B cell (primary cell): ENCODE data around the gene DDR1. TPM values are rescaled to one million over a fixed set of nuclear protein-coding genes. Genes with fewer than 3 reads are reported as not detected.

ENCODE experiments used
- ATAC-seq: fragments of 200-7000 bp; cut with Tn5 transposase; one replicate; pipeline ENCODE4 v1.10.0; 2021; ENCODE audit warnings: low read depth, mild to moderate bottlenecking, moderate number of reproducible peaks, moderate library complexity
- CTCF ChIA-PET: fragments of 350-600 bp; sonication (Branson Sonifier 250); formaldehyde crosslinking; loops from one replicate; lab custom pipeline; 2021; ENCODE audit warnings: antibody characterized with exemption, inconsistent platforms; lab: Charles Lee
- POLR2A ChIA-PET: fragments of 350-600 bp; sonication (Branson Sonifier 250); formaldehyde crosslinking; loops from one replicate; lab custom pipeline; 2021; ENCODE audit warnings: antibody characterized with exemption; lab: Charles Lee
- DNase-seq: peaks from one replicate; pipeline ENCODE4 v3.0.0; 2013
- H2AFZ ChIP-seq: 2 replicates; pipeline ENCODE4 v1.6.1; 2012; ENCODE audit warnings: mild to moderate bottlenecking, low read depth, low read length; ENCODE audit not compliant: insufficient read depth, poor library complexity, severe bottlenecking
- H3K27ac ChIP-seq, 2 donors: 1 replicate in 1 of 2; 2 replicates in 1 of 2; pipeline ENCODE4 v1.5.1; 2012 to 2013; ENCODE audit warnings: low read length in 2 of 2, mild to moderate bottlenecking in 2 of 2, moderate library complexity in 1 of 2
- H3K27me3 ChIP-seq, 4 experiments: fragments of 200-600 bp in 1 of 4; sonication (generic) in 1 of 4; replicated peaks in 1 of 4; 1 replicate in 2 of 4; 2 replicates in 2 of 4; pipeline versions ENCODE4 v1.6.1 to v1.7.0; 2013 to 2016; ENCODE audit warnings: low read length in 3 of 4, mild to moderate bottlenecking in 2 of 4, mixed read lengths in 1 of 4, moderate library complexity in 1 of 4; ENCODE audit not compliant: insufficient read depth in 4 of 4, control insufficient read depth in 3 of 4; ENCODE audit errors: control extremely low read depth in 1 of 4
- H3K36me3 ChIP-seq, 2 experiments: replicated peaks in 1 of 2; 1 replicate in 1 of 2; 2 replicates in 1 of 2; pipeline versions ENCODE4 v1.6.1 to v1.7.1; 2013; ENCODE audit warnings: low read length in 1 of 2; ENCODE audit not compliant: insufficient read depth in 2 of 2, control insufficient read depth in 1 of 2; ENCODE audit errors: control extremely low read depth in 1 of 2, extremely low read depth in 1 of 2
- H3K4me1 ChIP-seq, 2 donors: fragments of 200-600 bp in 1 of 2; sonication (generic) in 1 of 2; 1 replicate in 1 of 2; 2 replicates in 1 of 2; pipeline versions ENCODE4 v1.5.1 to v1.6.1; 2013 to 2017; ENCODE audit warnings: low read length in 2 of 2; ENCODE audit not compliant: control insufficient read depth in 2 of 2, insufficient read depth in 2 of 2
- H3K4me2 ChIP-seq: replicated peaks from 2 replicates; pipeline ENCODE3; 2012; ENCODE audit warnings: mild to moderate bottlenecking, low read depth, low read length; ENCODE audit not compliant: poor library complexity, severe bottlenecking
- H3K4me3 ChIP-seq, 5 experiments: fragments of 200-600 bp in 1 of 5; sonication (generic) in 1 of 5; 1 replicate in 3 of 5; 2 replicates in 2 of 5; pipeline versions ENCODE4 v1.5.1 to v1.7.0; 2011 to 2016; ENCODE audit warnings: low read length in 4 of 5, mild to moderate bottlenecking in 4 of 5, low read depth in 2 of 5, control low read depth in 1 of 5, moderate library complexity in 1 of 5; ENCODE audit not compliant: insufficient read depth in 1 of 5; ENCODE audit errors: control extremely low read depth in 1 of 5, extremely low read depth in 1 of 5
- H3K79me2 ChIP-seq: fragments of 200-600 bp; sonication (generic); one replicate; pipeline ENCODE4 v1.6.0; 2016; ENCODE audit warnings: low read length; ENCODE audit not compliant: control insufficient read depth, insufficient read depth
- H3K9ac ChIP-seq: fragments of 200-600 bp; sonication (generic); 2 replicates; pipeline ENCODE4 v1.6.1; 2017; ENCODE audit warnings: mild to moderate bottlenecking, low read length, moderate library complexity
- H3K9me3 ChIP-seq, 3 donors: one replicate each; pipeline versions ENCODE4 v1.6.1 to v1.7.1; 2013; ENCODE audit warnings: low read length in 2 of 3; ENCODE audit not compliant: control insufficient read depth in 2 of 3, insufficient read depth in 1 of 3; ENCODE audit errors: control extremely low read depth in 1 of 3
- H4K20me1 ChIP-seq: 2 replicates; pipeline ENCODE4 v1.6.0; 2012; ENCODE audit warnings: mild to moderate bottlenecking, low read length; ENCODE audit not compliant: insufficient read depth, control insufficient read depth, poor library complexity, severe bottlenecking
- H3K27ac Mint-ChIP-seq: one replicate; pipeline ENCODE4 v1.8.0; 2021; ENCODE audit warnings: mixed read lengths
- H3K27me3 Mint-ChIP-seq: one replicate; pipeline ENCODE4 v1.8.0; 2021; ENCODE audit warnings: mixed read lengths
- H3K4me1 Mint-ChIP-seq: one replicate; pipeline ENCODE4 v1.8.0; 2021; ENCODE audit warnings: mixed read lengths
- H3K4me3 Mint-ChIP-seq: one replicate; pipeline ENCODE4 v1.8.0; 2021; ENCODE audit warnings: mixed read lengths
- H3K9me3 Mint-ChIP-seq: one replicate; pipeline ENCODE4 v1.8.0; 2022; ENCODE audit warnings: mixed read lengths; ENCODE audit not compliant: insufficient read depth
- EZH2 ChIP-seq: IDR thresholded peaks from 2 replicates; pipeline ENCODE4 v1.6.1; 2012; ENCODE audit warnings: borderline replicate concordance, low read depth, mild to moderate bottlenecking, moderate library complexity, low read length; ENCODE audit not compliant: insufficient read depth, poor library complexity, severe bottlenecking
- WGBS: methylation state at CpG from one replicate; pipeline ENCODE4 v1.1.5; 2013; ENCODE audit warnings: missing lambda C conversion rate; ENCODE audit not compliant: insufficient coverage; 5-methylcytosine and 5-hydroxymethylcytosine counted together
- intact Hi-C: fragments of 100-400 bp; cut with micrococcal nuclease; formaldehyde crosslinking; loops from one replicate; pipeline ENCODE4 v1.10.0; 2022
- polyA plus RNA-seq: library from polyadenylated mRNA; depleted of rRNA; stranded (reverse); fragments of >200 nt; gene quantifications from 2 replicates; pipeline ENCODE4 v1.2.3, GENCODE V29; 2012
- total RNA-seq, 2 donors: library from RNA; stranded (reverse); fragments of 120-200 nt in 1 of 2; gene quantifications; 1 replicate in 1 of 2; 2 replicates in 1 of 2; pipeline versions ENCODE4 v1.2.3 to v1.2.4, GENCODE V29; 2013 to 2022
- TF ChIP-seq, protein P1 (sequence below): fragments of 200-600 bp; IDR thresholded peaks from one replicate; pipeline ENCODE4 v1.8.0; 2022; ENCODE audit warnings: antibody characterized with exemption, mild to moderate bottlenecking

DDR1 gene
- total and polyA plus RNA-seq, 2 donors (not counting 1 experiment from before 2014, with no cell fraction given): 28.8 to 61.7 TPM

DNA sequence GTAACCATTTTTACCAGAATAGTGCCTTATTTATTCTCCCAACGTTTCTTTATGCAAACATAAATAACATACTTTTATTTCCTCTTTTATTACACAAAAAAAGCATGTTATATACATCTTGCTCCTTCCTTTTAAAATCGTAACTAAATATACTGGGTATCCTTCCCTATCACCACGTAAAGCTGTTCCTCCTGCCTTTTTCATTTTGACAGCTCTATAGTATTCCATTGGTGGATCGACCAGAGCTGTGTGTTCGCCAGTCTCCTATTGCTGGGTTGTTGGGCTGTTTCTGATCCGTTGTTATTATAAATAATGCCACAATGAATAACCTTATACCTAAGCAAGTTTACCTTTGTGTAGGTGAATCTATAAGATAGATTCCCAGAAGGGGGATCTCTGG lies 46.9 kb upstream of the DDR1 start:
- WGBS: 60% methylated on average over 2 of the region's 6 CpGs
- Mint-ChIP-seq H3K4me1 (peaks cover 12% of the 10 kb centered on the region), H3K4me3 (no peak overlapping the region), H3K9me3 (no peaks in the 10 kb centered on the region), H3K27me3 (peaks cover 14% of the 10 kb centered on the region), H3K27ac (no peak overlapping the region)
- intact Hi-C loops: no loop called here
- Histone ChIP-seq H3K36me3 (no peaks in the 10 kb centered on the region), H3K9ac (no peak overlapping the region), H3K79me2 (no peaks in the 10 kb centered on the region), H3K9me3 (no peaks in the 10 kb centered on the region), H3K27me3 (peaks cover 0 to 4% (median 0%) of the 10 kb centered on the region in 4 experiments), H4K20me1 (no peaks in the 10 kb centered on the region), H3K27ac (no peak overlapping the region), H3K4me2 (no peak overlapping the region), H2AFZ (no peak overlapping the region), H3K4me1 (peaks cover 8 to 17% of the 10 kb centered on the region in 2 donors), H3K4me3 (no peak overlapping the region)
- TF ChIP-seq, protein P1, sequence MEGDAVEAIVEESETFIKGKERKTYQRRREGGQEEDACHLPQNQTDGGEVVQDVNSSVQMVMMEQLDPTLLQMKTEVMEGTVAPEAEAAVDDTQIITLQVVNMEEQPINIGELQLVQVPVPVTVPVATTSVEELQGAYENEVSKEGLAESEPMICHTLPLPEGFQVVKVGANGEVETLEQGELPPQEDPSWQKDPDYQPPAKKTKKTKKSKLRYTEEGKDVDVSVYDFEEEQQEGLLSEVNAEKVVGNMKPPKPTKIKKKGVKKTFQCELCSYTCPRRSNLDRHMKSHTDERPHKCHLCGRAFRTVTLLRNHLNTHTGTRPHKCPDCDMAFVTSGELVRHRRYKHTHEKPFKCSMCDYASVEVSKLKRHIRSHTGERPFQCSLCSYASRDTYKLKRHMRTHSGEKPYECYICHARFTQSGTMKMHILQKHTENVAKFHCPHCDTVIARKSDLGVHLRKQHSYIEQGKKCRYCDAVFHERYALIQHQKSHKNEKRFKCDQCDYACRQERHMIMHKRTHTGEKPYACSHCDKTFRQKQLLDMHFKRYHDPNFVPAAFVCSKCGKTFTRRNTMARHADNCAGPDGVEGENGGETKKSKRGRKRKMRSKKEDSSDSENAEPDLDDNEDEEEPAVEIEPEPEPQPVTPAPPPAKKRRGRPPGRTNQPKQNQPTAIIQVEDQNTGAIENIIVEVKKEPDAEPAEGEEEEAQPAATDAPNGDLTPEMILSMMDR: no peak
- no peak for TF ChIP-seq EZH2
- no peak for ATAC-seq
- no peak for DNase-seq
- POLR2A ChIA-PET: no interaction called here
- CTCF ChIA-PET: interaction anchor here (1.0 to 2.3 kb wide), 5 partner anchors 9 to 250 kb away, joined by 3 to 14 read pairs (median 3); partner anchors contain the start of gene VARS2

DNA sequence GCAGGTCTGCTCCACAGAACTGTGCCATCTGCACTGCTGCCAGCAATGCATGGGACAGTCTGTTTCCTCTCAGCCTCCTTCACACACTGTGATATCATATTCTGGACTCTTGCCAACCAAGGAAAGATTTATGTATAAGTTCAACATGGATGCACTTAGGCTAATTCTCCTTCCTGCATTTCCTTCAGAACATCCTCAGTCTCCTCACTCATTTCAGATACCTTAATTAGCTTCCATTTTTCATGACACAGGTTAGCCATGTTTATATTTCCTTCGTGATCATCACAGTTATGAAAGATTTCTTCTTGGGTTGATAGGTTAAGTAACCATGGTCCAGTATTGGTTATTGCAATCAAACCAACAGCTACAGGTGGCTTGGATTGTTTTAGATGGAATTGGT lies 46.4 kb upstream of the DDR1 start:
- Mint-ChIP-seq H3K27me3 (peaks cover 14% of the 10 kb centered on the region), H3K9me3 (no peaks in the 10 kb centered on the region), H3K4me3 (no peak overlapping the region), H3K27ac (no peak overlapping the region), H3K4me1 (peaks cover 12% of the 10 kb centered on the region)
- no peaks in the 10 kb centered on the region for H3K79me2 ChIP-seq
- ChIA-PET CTCF (interaction anchor here (1.0 to 2.3 kb wide), 4 partner anchors 10 to 249 kb away, joined by 3 to 14 read pairs (median 4); partner anchors contain the start of gene VARS2), POLR2A (no interaction called here)
- DNase-seq (no peak), ATAC-seq (no peak)
- H4K20me1 ChIP-seq: no peaks in the 10 kb centered on the region
- no peak overlapping the region for H2AFZ ChIP-seq
- H3K9ac ChIP-seq: no peak overlapping the region
- intact Hi-C loops: no loop called here
- no peak overlapping the region for H3K4me2 ChIP-seq
- no peaks in the 10 kb centered on the region for H3K36me3 ChIP-seq
- no peaks in the 10 kb centered on the region for H3K9me3 ChIP-seq
- H3K4me1 ChIP-seq: peaks cover 8 to 17% of the 10 kb centered on the region in 2 donors
- peaks cover 0 to 4% (median 0%) of the 10 kb centered on the region in 4 experiments for H3K27me3 ChIP-seq
- no peak overlapping the region for H3K4me3 ChIP-seq
- whole genome bisulfite sequencing: no CpG with 5 or more reads among the region's 1 CpG
- TF ChIP-seq, protein P1: no peak
- no peak for TF ChIP-seq EZH2
- H3K27ac ChIP-seq: no peak overlapping the region
